Measurements from ENCODE around the gene LRRC28.

DNA sequence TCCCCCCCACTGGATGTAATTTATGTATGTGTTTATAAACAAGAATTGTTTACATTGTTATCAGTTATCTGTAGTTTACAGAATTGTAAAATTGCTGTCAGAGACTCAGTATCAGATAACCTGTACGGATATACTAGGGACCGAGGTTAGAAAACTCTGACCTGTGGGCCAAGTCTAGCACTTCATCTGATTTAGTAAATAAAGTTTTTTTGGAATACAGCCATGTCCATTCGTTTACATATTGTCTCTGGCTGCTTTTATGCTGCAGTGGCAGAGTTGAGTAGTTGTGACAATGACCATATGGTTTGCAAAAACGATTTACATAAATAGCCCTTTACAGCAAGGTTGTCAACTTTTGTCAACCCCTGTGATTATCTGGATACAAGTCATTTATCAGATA lies 52.6 kb downstream of the LRRC28 start:
- TF ChIP-seq, protein P1, sequence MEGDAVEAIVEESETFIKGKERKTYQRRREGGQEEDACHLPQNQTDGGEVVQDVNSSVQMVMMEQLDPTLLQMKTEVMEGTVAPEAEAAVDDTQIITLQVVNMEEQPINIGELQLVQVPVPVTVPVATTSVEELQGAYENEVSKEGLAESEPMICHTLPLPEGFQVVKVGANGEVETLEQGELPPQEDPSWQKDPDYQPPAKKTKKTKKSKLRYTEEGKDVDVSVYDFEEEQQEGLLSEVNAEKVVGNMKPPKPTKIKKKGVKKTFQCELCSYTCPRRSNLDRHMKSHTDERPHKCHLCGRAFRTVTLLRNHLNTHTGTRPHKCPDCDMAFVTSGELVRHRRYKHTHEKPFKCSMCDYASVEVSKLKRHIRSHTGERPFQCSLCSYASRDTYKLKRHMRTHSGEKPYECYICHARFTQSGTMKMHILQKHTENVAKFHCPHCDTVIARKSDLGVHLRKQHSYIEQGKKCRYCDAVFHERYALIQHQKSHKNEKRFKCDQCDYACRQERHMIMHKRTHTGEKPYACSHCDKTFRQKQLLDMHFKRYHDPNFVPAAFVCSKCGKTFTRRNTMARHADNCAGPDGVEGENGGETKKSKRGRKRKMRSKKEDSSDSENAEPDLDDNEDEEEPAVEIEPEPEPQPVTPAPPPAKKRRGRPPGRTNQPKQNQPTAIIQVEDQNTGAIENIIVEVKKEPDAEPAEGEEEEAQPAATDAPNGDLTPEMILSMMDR (conservative IDR thresholded peaks at IDR 0.05 in 1 of 2, IDR thresholded peaks at IDR 0.05 in 1 of 2; ENCODE audit: low read depth in 1 of 2, low read length in 2 of 2): no peak
- TF ChIP-seq EZH2 (IDR thresholded peaks at IDR 0.05; ENCODE audit: low read length, missing control alignments): no peak
